WTC11 (cell line): Measurements from ENCODE around the gene KLHL29. TPM values are rescaled to one million over a fixed set of nuclear protein-coding genes. Genes with fewer than 3 reads are reported as not detected.

Experiments used
- ATAC-seq: fragments of 200-7000 bp; cut with Tn5 transposase; 2 replicates; pipeline ENCODE4 v1.10.0; 2021; ENCODE audit warnings: mild to moderate bottlenecking, moderate library complexity
- CTCF ChIA-PET: fragments of 300-600 bp; sonication (Branson Sonifier 250); formaldehyde crosslinking; loops from one replicate; lab custom pipeline; 2021; ENCODE audit warnings: antibody characterized with exemption; lab: Charles Lee
- POLR2A ChIA-PET: fragments of 350-600 bp; sonication (Branson Sonifier 250); formaldehyde crosslinking; loops from one replicate; lab custom pipeline; 2021; ENCODE audit warnings: antibody characterized with exemption; lab: Charles Lee
- DNase-seq: peaks from one replicate; pipeline ENCODE4 v3.0.0; 2021; ENCODE audit warnings: low spot score
- H3K27ac Mint-ChIP-seq: 2 replicates; pipeline ENCODE4 v1.8.0; 2021; ENCODE audit warnings: mixed read lengths
- H3K27me3 Mint-ChIP-seq: 2 replicates; pipeline ENCODE4 v1.8.0; 2021; ENCODE audit warnings: low read depth, mild to moderate bottlenecking, moderate library complexity, mixed read lengths
- H3K36me3 Mint-ChIP-seq: 2 replicates; pipeline ENCODE4 v1.8.0; 2021; ENCODE audit warnings: mixed read lengths
- H3K4me1 Mint-ChIP-seq: 2 replicates; pipeline ENCODE4 v1.8.0; 2022; ENCODE audit warnings: mixed read lengths
- H3K4me3 Mint-ChIP-seq: 2 replicates; pipeline ENCODE4 v1.8.0; 2021; ENCODE audit warnings: mild to moderate bottlenecking, moderate library complexity, mixed read lengths
- H3K9me3 Mint-ChIP-seq: 2 replicates; pipeline ENCODE4 v1.8.0; 2021; ENCODE audit warnings: mixed read lengths
- CDX4 ChIP-seq: fragments of 250-450 bp; sonication (Bioruptor Pico); IDR thresholded peaks from 2 replicates; pipeline ENCODE4 v1.9.0; 2021; ENCODE audit warnings: moderate library complexity, mild to moderate bottlenecking, inconsistent platforms, borderline replicate concordance
- CREB1 ChIP-seq: sonication (generic); formaldehyde crosslinking; IDR thresholded peaks from 2 replicates; pipeline ENCODE4 v1.8.0; 2023; ENCODE audit warnings: mild to moderate bottlenecking, missing genetic modification reagents
- FOXK1 ChIP-seq: sonication (generic); formaldehyde crosslinking; IDR thresholded peaks from 2 replicates; pipeline ENCODE4 v1.8.0; 2022; ENCODE audit warnings: mild to moderate bottlenecking, moderate library complexity, missing genetic modification reagents
- GTF2I ChIP-seq: fragments of 250-450 bp; sonication (Bioruptor Pico); conservative IDR thresholded peaks from 2 replicates; pipeline ENCODE4 v1.4.0; 2021; ENCODE audit warnings: mild to moderate bottlenecking
- MLX ChIP-seq: sonication (generic); formaldehyde crosslinking; IDR thresholded peaks from 2 replicates; pipeline ENCODE4 v1.8.1; 2023; ENCODE audit warnings: mild to moderate bottlenecking, missing genetic modification reagents, moderate library complexity
- MXD4 ChIP-seq: fragments of 250-450 bp; sonication (Bioruptor Pico); IDR thresholded peaks from 2 replicates; pipeline ENCODE4 v1.8.0; 2021; ENCODE audit warnings: mild to moderate bottlenecking, moderate library complexity, borderline replicate concordance
- NFYB ChIP-seq: sonication (generic); formaldehyde crosslinking; conservative IDR thresholded peaks from 2 replicates; pipeline ENCODE4 v1.8.0; 2022; ENCODE audit warnings: low read depth, missing genetic modification reagents
- NR2C2 ChIP-seq: sonication (generic); formaldehyde crosslinking; IDR thresholded peaks from 2 replicates; pipeline ENCODE4 v1.8.0; 2022; ENCODE audit warnings: mild to moderate bottlenecking, missing genetic modification reagents
- NR3C1 ChIP-seq: sonication (generic); formaldehyde crosslinking; conservative IDR thresholded peaks from 2 replicates; pipeline ENCODE4 v1.8.1; 2023; ENCODE audit warnings: low read depth, mild to moderate bottlenecking, missing genetic modification reagents
- PRDM15 ChIP-seq: sonication (generic); formaldehyde crosslinking; IDR thresholded peaks from 2 replicates; pipeline ENCODE4 v1.8.0; 2022; ENCODE audit warnings: missing genetic modification reagents
- PRRX2 ChIP-seq: fragments of 250-450 bp; sonication (Bioruptor Pico); IDR thresholded peaks from 2 replicates; pipeline ENCODE4 v1.8.0; 2021; ENCODE audit warnings: mild to moderate bottlenecking
- RORB ChIP-seq: fragments of 250-450 bp; sonication (Bioruptor Pico); IDR thresholded peaks from 2 replicates; pipeline ENCODE4 v1.9.0; 2021; ENCODE audit warnings: mild to moderate bottlenecking
- SMAD4 ChIP-seq: sonication (generic); formaldehyde crosslinking; IDR thresholded peaks from 2 replicates; pipeline ENCODE4 v1.8.0; 2022; ENCODE audit warnings: mild to moderate bottlenecking, missing genetic modification reagents
- TEAD1 ChIP-seq: sonication (generic); formaldehyde crosslinking; IDR thresholded peaks from 2 replicates; pipeline ENCODE4 v1.8.0; 2022; ENCODE audit warnings: mild to moderate bottlenecking, missing genetic modification reagents
- TP53 ChIP-seq: sonication (generic); formaldehyde crosslinking; IDR thresholded peaks from 2 replicates; pipeline ENCODE4 v1.8.1; 2023; ENCODE audit warnings: mild to moderate bottlenecking, missing genetic modification reagents
- USF1 ChIP-seq: sonication (generic); formaldehyde crosslinking; IDR thresholded peaks from 2 replicates; pipeline ENCODE4 v1.8.0; 2022; ENCODE audit warnings: mild to moderate bottlenecking, missing genetic modification reagents
- ZNF416 ChIP-seq: fragments of 250-450 bp; sonication (Bioruptor Pico); IDR thresholded peaks from 2 replicates; pipeline ENCODE4 v1.9.0; 2021; ENCODE audit warnings: mild to moderate bottlenecking, inconsistent platforms
- ZSCAN18 ChIP-seq: fragments of 250-450 bp; sonication (Bioruptor Pico); IDR thresholded peaks from 2 replicates; pipeline ENCODE4 v2.1.2; 2022; ENCODE audit warnings: mild to moderate bottlenecking, moderate library complexity
- total RNA-seq: library from RNA; stranded (reverse); gene quantifications from 3 replicates; pipeline ENCODE4 v1.2.3, GENCODE V29; 2021
- TF ChIP-seq, protein P1 (sequence below): sonication (generic); formaldehyde crosslinking; IDR thresholded peaks from 2 replicates; pipeline ENCODE4 v1.8.0; 2022; ENCODE audit warnings: mild to moderate bottlenecking, missing genetic modification reagents
- TF ChIP-seq, protein P2 (sequence below): sonication (generic); formaldehyde crosslinking; IDR thresholded peaks from 2 replicates; pipeline ENCODE4 v1.8.1; 2023; ENCODE audit warnings: mild to moderate bottlenecking, missing genetic modification reagents
- TF ChIP-seq, protein P3 (sequence below): sonication (generic); formaldehyde crosslinking; IDR thresholded peaks from 2 replicates; pipeline ENCODE4 v1.8.0; 2023; ENCODE audit warnings: missing genetic modification reagents

The KLHL29 gene
- total RNA-seq, 1 experiment from 2014 or later: 7.1 TPM

DNA sequence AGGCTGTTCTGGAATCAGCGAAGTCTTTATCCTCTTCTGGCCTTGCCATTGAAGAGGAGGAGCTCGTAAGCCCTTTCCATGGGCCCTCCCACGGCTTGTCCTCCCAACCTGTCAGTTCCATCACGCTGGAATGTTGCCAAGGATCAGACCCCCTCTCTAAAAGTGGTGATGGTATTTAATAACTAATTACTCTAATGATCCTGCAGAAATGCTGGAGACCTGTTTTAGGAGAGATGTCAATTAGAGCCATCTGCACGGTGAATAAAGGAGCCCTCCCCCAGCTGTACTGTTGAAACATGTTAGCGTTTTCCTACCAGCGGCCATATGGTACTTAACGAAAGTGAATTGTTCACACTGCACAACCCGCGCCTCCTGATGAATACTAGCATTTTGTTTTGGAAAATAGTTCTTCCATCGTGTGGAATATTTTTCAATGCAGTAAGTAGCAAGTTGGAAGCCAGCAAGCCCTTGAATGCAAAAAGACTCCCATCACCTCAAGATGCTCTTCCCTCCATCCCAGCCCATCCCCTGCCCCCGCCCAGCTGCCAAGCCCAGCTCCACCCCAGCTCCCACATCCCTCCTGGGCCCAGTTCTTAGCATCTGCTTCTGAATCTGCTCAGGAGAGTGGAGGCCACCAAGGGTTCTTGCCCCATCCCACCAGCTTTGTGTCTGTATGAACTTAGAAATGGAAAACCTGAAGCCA is 145.4 kb downstream of the KLHL29 start:
- TF ChIP-seq TEAD1 (CRISPR knock-in tag) (no peak), SMAD4 (CRISPR knock-in tag) (no peak), CDX4 (CRISPR knock-in tag) (no peak), ZNF416 (CRISPR knock-in tag) (no peak), NFYB (CRISPR knock-in tag) (no peak), MLX (CRISPR knock-in tag) (no peak), USF1 (CRISPR knock-in tag) (no peak), CREB1 (no peak), NR3C1 (no peak), PRRX2 (no peak), MXD4 (CRISPR knock-in tag) (no peak), RORB (CRISPR knock-in tag) (no peak), TP53 (CRISPR knock-in tag) (no peak), GTF2I (CRISPR knock-in tag) (no peak), FOXK1 (CRISPR knock-in tag) (no peak), NR2C2 (CRISPR knock-in tag) (no peak)
- TF ChIP-seq, protein P1, sequence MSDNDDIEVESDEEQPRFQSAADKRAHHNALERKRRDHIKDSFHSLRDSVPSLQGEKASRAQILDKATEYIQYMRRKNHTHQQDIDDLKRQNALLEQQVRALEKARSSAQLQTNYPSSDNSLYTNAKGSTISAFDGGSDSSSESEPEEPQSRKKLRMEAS: no peak
- TF ChIP-seq, protein P2, sequence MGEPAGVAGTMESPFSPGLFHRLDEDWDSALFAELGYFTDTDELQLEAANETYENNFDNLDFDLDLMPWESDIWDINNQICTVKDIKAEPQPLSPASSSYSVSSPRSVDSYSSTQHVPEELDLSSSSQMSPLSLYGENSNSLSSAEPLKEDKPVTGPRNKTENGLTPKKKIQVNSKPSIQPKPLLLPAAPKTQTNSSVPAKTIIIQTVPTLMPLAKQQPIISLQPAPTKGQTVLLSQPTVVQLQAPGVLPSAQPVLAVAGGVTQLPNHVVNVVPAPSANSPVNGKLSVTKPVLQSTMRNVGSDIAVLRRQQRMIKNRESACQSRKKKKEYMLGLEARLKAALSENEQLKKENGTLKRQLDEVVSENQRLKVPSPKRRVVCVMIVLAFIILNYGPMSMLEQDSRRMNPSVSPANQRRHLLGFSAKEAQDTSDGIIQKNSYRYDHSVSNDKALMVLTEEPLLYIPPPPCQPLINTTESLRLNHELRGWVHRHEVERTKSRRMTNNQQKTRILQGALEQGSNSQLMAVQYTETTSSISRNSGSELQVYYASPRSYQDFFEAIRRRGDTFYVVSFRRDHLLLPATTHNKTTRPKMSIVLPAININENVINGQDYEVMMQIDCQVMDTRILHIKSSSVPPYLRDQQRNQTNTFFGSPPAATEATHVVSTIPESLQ: no peak
- TF ChIP-seq, protein P3, sequence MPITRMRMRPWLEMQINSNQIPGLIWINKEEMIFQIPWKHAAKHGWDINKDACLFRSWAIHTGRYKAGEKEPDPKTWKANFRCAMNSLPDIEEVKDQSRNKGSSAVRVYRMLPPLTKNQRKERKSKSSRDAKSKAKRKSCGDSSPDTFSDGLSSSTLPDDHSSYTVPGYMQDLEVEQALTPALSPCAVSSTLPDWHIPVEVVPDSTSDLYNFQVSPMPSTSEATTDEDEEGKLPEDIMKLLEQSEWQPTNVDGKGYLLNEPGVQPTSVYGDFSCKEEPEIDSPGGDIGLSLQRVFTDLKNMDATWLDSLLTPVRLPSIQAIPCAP: no peak
- ATAC-seq: no peak
- Mint-ChIP-seq H3K27me3 (no peaks in the 10 kb centered on the region), H3K4me3 (no peak overlapping the region), H3K36me3 (no peaks in the 10 kb centered on the region), H3K4me1 (peaks cover 26% of the 10 kb centered on the region), H3K9me3 (no peaks in the 10 kb centered on the region), H3K27ac (no peak overlapping the region)
- ChIA-PET CTCF (interaction anchor here (1.2 kb wide), 1 partner anchor 218 kb away, joined by 6 read pairs; no protein-coding TSS in a partner anchor), POLR2A (no interaction called here)
- no peak for DNase-seq

- Mint-ChIP-seq H3K36me3 (no peaks in the 10 kb centered on the region), H3K9me3 (no peaks in the 10 kb centered on the region), H3K27ac (no peak overlapping the region), H3K27me3 (no peaks in the 10 kb centered on the region), H3K4me3 (no peak overlapping the region), H3K4me1 (peaks cover 26% of the 10 kb centered on the region)
- CTCF ChIA-PET: interaction anchor here (1.2 kb wide), 1 partner anchor 218 kb away, joined by 6 read pairs; no protein-coding TSS in a partner anchor
- POLR2A ChIA-PET: no interaction called here
- DNase-seq (no peak), ATAC-seq (no peak)
- TF ChIP-seq ZSCAN18 (no peak), PRDM15 (CRISPR knock-in tag) (no peak), RORB (CRISPR knock-in tag) (no peak)
- TF ChIP-seq, protein P2: no peak
These were observed 145.9 kb downstream of the KLHL29 start for GRCh38 chr2:23530909-23531276.
